Upper lobe of left lung (tissue), 4 donors: ENCODE measurements around the gene ENGASE.

Source experiments
- CTCF ChIP-seq, 6 experiments: fragments of 450-650 bp in 4 of 6; fragments of 200-600 bp in 2 of 6; sonication (generic) in 2 of 6; IDR thresholded peaks; one replicate each; pipeline ENCODE4 v1.5.1; 2016 to 2019; ENCODE audit warnings: antibody characterized with exemption in 6 of 6
- POLR2AphosphoS5 ChIP-seq, 2 donors: sonication (generic); formaldehyde crosslinking; IDR thresholded peaks; one replicate each; pipeline ENCODE4 v1.5.1; 2017; ENCODE audit warnings: antibody characterized with exemption in 2 of 2

GRCh38 chr17:79041041-79041570 lies 33.5 kb upstream of the ENGASE start:
- no peak for TF ChIP-seq CTCF (IDR thresholded peaks at IDR 0.05)
- TF ChIP-seq POLR2AphosphoS5 (IDR thresholded peaks at IDR 0.05): no peak
